ENCODE measurements around the gene OLA1.

Gene OLA1

DNA sequence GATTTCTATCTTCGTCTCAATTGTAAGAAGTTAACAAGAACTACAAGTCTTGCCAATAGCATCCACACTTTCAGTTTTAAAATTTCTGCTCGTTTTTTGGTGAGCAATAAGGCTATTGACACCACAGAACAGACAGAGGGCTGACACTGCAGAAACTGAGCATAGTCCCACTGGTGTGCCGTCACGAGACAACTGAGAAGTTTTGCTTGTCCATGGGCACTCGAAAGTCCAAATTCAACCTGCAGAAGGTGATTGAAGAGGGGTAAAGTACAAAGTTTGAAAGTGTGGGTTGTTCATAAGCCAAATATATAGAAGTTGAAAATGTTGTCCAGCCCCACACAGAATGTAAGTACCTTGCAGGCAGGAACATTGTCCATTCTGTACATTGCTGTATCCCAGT lies 219.4 kb downstream of the OLA1 start:
- DNase-seq, result no peak

DNA sequence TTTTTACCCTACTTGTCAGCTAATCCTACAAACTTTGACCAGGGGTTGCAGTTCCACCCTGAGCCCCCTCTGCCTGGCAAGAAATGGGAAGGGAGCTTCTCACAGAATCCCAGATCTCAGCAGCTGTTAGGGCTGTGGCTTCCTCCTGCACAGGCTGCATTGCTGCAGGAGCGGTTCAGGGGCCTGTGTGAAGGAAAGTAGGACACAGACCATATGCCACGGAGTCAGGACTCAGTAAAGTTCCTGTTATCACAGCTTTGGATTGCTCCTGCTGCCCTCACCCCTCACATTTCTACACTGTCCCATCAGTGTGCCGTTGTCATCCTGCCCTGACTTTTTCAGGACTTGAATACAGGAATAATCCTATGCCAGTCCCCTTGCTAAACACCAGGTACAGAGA lies 220.4 kb downstream of the OLA1 start:
- DNase-seq, result no peak

DNA sequence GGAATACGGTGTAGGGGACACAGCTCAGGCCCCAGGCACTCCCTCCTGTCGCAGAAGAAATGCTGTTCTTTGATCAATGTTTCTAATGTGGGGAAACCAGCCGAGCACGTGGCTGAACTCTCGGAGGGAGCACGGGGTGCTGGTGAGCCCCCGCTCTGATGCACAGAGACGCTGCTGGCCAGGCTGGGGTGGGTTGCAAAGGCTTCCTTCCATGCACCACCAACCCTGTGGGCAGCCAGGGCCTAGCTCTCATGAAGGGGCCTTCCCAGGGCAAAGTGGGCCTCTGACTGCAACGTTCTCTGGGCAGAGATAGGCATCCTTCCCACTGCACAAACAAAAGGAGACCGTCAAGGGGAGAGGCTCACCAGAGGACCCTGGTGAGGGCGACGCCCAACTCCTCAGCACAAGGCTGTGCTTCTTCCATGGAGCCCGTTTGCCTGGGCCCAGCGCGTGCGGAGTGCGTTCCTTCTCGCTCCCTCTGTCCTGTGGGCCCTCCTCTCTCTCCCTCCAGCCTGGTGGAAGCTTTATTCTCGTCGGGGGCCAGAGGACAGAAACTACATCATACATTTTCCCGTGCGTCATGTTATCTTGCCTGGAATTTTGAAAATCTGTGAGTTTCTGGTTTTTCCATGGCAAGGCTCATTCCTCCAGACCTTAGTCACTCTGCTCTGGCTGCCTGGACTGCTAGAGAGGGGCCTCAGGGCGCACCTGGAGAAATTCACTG lies 222.0 kb downstream of the OLA1 start:
- no peak for DNase-seq

DNA sequence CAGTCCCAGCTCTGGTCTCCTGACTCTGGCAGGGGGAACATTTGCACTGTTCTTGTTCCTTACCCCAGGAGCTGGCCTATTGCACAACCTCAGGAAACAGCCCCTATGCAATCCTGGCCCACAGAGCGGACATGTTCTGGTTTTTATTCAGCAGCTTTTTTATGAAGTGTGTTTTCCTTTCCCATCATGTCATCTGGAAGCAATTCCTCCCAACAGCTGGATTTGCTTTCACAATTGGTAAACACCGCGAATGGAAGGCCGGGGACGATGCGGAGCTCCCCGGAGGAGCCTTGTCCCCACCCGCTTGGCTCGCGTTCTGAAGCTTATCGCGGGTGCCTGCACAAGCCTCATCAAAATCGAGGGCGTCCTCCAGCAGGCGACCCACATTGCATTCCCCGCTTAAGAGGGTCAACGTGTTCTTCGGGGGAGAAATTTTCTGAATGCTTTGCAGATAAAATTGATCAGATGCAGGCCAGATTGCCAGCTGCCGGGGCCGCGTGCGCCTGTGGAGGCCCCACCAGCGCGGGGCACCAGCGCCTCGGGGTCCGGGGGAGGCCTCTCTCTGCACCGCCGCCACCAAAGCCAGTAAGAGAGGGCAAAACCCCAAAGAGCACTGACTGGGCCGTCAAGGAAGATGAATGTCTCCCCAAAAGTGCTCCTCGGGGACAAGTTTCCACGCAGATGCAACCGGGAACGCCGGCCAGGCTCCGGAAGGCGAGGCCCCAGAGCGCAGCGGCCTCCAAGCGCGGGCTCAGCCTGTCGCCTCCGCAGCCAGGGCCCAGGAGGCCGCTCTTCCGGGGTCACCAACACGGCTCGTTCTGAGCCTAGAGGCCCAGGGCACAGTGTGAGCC lies 222.8 kb downstream of the OLA1 start:
- no peak for DNase-seq

DNA sequence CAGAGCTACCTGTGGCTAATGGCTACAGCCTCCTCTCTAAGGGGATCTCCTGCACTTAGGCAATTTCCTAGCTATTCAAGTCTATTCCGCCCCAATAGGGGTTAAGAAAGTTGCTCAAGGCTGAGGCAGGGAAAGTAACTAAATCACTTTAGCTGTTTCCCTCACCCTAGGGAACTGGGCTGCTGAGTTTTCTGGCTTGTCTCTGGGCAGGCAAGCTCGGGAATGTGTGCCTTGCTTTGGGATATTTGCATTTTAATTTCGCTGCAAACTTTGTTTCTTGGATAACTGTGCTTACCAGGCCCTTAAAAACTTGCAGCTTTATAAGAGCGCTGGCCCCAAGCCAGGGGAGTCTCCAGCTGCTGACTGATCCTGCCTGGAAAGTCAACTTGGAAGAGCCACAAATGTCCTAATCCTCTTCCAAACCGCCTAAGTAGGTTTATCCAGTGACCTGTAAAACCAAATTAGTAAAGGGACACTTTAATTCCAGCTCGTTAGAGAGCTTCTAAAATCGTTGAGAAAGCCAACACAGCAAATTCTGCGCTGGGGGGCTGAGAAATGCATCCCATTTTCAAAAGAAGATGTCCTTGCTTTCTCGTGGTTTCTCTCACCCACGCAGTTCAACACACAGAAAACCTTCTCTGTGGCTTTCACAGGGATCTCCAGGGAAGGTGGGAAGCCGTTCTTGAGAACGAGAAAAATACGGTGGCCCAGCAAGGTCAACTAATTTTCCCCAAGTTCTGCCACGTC lies 223.6 kb downstream of the OLA1 start:
- no peak for DNase-seq

DNA sequence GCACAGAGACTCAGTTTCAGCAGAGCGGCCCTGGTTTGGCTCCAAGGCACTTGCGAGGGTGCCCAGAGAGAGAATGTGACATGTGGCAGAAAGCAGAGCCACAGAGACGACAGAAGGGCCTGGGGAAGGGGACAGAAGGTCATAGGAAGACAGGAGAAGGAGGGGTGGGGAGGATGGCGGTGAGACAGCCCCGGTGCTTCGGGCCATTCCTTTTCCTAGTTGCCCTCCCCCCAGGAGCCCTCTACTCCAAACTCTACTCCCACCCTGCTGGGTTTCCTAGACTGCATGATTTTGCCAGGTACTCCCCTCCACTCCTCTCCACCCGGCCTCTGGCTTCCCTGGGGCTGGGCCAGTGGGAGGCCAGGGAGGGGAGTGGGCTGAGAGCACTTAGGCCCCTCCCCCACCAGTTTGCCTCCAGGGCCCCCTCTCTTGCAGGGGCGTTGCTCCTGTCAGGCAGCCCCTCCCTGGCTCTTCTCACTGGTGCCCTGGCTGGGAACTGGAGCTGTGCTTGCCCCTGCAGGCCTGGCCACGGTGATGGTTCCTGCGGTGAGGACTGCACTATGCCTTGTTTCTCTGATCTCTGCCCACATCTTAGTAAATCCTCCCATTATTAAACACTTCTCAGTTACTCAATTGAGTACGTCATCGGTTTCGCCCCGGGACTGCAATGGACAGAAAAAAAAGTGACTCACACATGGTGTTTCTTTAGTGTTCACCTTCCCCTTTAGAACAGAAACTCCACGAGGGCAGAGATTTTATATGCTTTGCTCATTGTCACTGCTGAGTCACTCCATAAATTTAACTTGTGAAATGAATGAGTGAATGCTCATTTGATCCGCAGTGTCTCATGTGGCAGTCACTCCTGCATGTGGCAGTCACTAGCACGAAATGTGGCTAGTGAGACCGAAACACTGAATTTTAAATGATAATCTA lies 224.5 kb downstream of the OLA1 start:
- DNase-seq, result no peak

Measured in effector CD8-positive, alpha-beta T cell (primary cell).